Glutamatergic neuron (in vitro differentiated cells): ENCODE data around the gene NFKBIA. TPM values are rescaled to one million over a fixed set of nuclear protein-coding genes. Genes with fewer than 3 reads are reported as not detected.
"Not testable (repeated sequence)": the region's sequence is repeated elsewhere in the genome, so short reads cannot be mapped to it uniquely, and the experiment has no call there.

ENCODE experiments used
- DNase-seq: peaks from one replicate; pipeline ENCODE4 v3.0.0; 2022
- H3K27ac Mint-ChIP-seq: one replicate; pipeline ENCODE4 v1.8.0; 2020; ENCODE audit warnings: mild to moderate bottlenecking, mixed read lengths, inconsistent platforms; ENCODE audit not compliant: unreplicated experiment
- H3K27me3 Mint-ChIP-seq: one replicate; pipeline ENCODE4 v1.8.0; 2020; ENCODE audit warnings: mild to moderate bottlenecking, moderate library complexity, mixed read lengths, inconsistent platforms; ENCODE audit not compliant: unreplicated experiment
- H3K36me3 Mint-ChIP-seq: one replicate; pipeline ENCODE4 v1.8.0; 2020; ENCODE audit warnings: mild to moderate bottlenecking, mixed read lengths, inconsistent platforms; ENCODE audit not compliant: unreplicated experiment
- H3K4me1 Mint-ChIP-seq: one replicate; pipeline ENCODE4 v1.8.0; 2020; ENCODE audit warnings: mild to moderate bottlenecking, low read depth, mixed read lengths, inconsistent platforms; ENCODE audit not compliant: unreplicated experiment
- H3K4me3 Mint-ChIP-seq: one replicate; pipeline ENCODE4 v1.8.0; 2020; ENCODE audit warnings: mild to moderate bottlenecking, mixed read lengths, inconsistent platforms; ENCODE audit not compliant: unreplicated experiment
- H3K9me3 Mint-ChIP-seq: one replicate; pipeline ENCODE4 v1.8.0; 2020; ENCODE audit warnings: mild to moderate bottlenecking, moderate library complexity, mixed read lengths, inconsistent platforms; ENCODE audit not compliant: unreplicated experiment
- total RNA-seq: library from RNA; stranded (reverse); fragmentation: NEBNext Ultra II Directional; extraction: Animal tissue kit (Norgen Biotek cat#: 25700); gene quantifications from one replicate; pipeline ENCODE4 v1.2.1, GENCODE V29; 2021; ENCODE audit not compliant: unreplicated experiment
- TF ChIP-seq, protein P1 (sequence below): fragments of 200-600 bp; sonication (generic); IDR thresholded peaks from one replicate; pipeline ENCODE4 v1.5.0; 2021; ENCODE audit not compliant: partially characterized antibody, unreplicated experiment

NFKBIA gene
- total RNA-seq, 1 donor from 2014 or later = 20.1 TPM

DNA sequence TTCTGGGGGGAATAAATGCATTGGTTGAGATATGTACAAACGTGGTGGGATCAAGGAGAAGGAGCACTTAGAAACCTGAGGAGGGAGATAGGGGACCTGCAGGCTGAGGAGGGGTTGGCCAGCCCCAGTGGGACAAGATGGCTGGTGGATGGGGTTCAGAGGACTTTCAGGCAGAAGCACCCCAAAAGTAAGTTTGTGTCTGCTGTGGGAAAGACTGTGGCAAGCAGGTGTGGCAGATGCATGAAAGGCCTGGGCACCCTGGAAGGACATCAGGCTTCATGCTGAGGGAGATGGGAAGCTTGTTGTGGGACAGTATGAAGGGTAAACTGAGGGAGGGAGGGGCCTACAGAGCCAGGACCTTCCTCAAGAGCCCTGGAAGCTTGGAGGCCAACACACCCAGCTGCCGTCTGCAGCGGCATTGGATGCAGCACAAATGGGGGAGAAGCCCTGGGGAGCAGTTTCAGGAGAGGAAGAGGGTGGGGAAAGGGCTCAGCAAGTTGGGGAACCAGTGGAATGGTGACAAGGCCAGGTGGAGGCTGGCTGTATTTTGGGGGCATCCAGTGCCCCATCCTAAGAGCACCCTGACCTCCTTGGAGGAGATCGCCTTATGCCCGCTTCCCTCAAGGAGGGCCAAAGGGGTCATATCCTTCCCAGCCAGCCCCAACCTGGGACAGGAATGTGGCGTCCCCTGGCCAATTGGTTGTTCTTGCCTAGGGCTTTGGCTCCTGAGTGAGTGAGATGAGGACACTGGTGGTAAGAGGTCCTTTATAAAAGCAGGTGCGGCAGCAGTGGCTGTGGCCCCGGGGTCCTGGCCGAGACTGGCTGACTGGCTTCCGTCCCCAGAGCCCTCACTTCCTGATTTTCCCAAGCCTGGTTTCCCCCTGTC is 20.7 kb downstream of the NFKBIA start:
- TF ChIP-seq, protein P1, sequence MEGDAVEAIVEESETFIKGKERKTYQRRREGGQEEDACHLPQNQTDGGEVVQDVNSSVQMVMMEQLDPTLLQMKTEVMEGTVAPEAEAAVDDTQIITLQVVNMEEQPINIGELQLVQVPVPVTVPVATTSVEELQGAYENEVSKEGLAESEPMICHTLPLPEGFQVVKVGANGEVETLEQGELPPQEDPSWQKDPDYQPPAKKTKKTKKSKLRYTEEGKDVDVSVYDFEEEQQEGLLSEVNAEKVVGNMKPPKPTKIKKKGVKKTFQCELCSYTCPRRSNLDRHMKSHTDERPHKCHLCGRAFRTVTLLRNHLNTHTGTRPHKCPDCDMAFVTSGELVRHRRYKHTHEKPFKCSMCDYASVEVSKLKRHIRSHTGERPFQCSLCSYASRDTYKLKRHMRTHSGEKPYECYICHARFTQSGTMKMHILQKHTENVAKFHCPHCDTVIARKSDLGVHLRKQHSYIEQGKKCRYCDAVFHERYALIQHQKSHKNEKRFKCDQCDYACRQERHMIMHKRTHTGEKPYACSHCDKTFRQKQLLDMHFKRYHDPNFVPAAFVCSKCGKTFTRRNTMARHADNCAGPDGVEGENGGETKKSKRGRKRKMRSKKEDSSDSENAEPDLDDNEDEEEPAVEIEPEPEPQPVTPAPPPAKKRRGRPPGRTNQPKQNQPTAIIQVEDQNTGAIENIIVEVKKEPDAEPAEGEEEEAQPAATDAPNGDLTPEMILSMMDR = no peak
- DNase-seq = no peak
- H3K27ac Mint-ChIP-seq = no peak overlapping the region
- H3K9me3 Mint-ChIP-seq = peaks cover 4% of the 10 kb centered on the region
- no peak overlapping the region for H3K4me3 Mint-ChIP-seq
- peaks cover 13% of the 10 kb centered on the region for H3K4me1 Mint-ChIP-seq
- no peaks in the 10 kb centered on the region for H3K36me3 Mint-ChIP-seq
- no peaks in the 10 kb centered on the region for H3K27me3 Mint-ChIP-seq

DNA sequence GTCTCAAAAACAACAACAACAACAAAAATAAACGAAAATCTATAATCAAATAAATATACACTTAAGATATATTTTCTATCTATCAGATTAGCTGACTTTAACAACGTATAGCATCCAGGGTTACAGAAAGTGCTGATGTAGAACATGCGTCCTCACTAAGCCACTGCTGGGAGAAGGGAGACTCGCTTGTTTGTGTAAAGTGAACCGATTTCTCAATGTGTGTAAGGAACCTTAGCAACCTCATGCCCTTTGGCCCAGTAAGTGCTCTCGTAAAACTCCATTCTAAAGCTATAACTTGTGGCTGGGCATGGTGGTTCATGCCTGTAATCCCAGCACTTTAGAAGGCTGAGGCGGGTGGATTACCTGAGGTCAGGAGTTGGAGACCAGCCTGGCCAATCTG is 23.8 kb downstream of the NFKBIA start:
- Mint-ChIP-seq H3K9me3 (no peaks in the 10 kb centered on the region), H3K27ac (no peak overlapping the region), H3K4me3 (no peak overlapping the region)

DNA sequence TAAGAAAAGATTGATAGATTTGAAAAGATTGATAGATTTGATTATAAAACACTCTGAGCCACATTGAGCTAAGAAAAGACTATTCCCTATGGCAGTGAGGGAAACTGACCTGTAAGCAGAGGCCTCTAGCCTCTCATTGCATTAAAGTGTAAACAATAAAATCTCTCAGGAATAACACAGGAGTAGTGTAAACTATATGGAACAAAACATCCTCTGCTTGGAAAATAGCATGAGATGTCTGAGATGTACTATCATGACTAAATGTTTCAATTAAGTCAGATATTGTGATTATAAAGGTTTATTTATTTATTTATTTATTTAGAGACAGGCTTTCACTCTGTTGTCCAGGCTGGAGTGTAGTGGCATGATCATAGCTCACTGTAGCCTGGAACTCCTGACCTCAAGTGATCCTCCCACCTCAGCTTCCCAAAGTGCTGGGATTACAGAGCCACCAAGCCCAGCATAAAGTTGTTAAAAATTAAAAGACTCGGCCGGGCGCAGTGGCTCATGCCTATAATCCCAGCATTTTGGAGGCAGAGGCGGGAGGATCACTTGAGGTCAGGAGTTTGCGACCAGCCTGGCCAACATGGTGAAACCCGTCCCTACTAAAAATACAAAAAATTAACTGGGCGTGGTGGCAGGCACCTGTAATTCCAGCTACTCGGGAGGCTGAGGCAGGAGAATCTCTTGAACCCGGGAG is 25.2 kb downstream of the NFKBIA start:
- H3K27me3 Mint-ChIP-seq, H3K36me3 Mint-ChIP-seq, H3K27ac Mint-ChIP-seq, H3K4me3 Mint-ChIP-seq, H3K4me1 Mint-ChIP-seq, H3K9me3 Mint-ChIP-seq, DNase-seq: not testable (repeated sequence)

More for the DNA sequence above, 23.8 kb downstream of the NFKBIA start:
- Mint-ChIP-seq H3K36me3 (no peaks in the 10 kb centered on the region), H3K27me3 (no peaks in the 10 kb centered on the region), H3K4me1 (peaks cover 2% of the 10 kb centered on the region)
- TF ChIP-seq, protein P1 = no peak
- no peak for DNase-seq

DNA sequence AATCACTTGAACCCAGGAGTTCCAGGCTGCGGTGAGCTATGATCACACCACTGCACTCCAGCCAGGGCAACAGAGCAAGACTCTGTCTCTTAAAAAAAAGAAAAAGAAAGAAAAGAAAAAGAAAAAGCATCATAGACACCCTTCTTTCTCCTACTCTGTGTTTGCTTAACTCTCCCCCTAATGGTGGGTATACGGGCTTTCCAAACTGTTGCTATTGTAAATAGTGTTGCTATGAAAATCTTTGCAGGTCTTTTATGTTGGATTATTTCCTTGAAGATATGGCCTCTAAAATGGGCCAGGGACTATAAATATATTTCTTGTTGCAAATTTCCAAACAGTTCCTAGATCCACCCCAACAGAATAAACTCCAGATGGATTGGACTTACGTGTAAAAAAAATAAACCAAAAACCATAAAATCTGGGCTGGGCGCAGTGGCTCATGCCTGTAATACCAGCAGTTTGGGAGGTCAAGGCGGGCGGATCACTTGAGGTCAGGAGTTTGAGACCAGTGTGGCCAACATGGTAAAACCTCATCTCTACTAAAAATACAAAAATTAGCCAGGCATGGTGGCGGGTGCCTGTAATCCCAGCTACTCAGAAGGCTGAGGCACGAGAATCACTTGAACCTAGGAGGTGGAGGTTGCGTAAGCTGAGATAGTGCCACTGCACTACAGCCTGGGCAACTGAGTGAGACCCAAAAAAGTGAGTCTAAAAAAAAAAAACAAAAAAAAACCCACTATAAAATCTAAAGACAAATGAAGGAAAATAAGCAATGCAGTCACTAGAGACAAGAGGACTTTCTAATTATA is 25.9 kb downstream of the NFKBIA start:
- no peaks in the 10 kb centered on the region for H3K4me1 Mint-ChIP-seq
- no peaks in the 10 kb centered on the region for H3K36me3 Mint-ChIP-seq
- DNase-seq = no peak
- H3K4me3 Mint-ChIP-seq = no peak overlapping the region
- TF ChIP-seq, protein P1 = no peak
- no peaks in the 10 kb centered on the region for H3K9me3 Mint-ChIP-seq
- H3K27me3 Mint-ChIP-seq = no peaks in the 10 kb centered on the region
- H3K27ac Mint-ChIP-seq = no peak overlapping the region

DNA sequence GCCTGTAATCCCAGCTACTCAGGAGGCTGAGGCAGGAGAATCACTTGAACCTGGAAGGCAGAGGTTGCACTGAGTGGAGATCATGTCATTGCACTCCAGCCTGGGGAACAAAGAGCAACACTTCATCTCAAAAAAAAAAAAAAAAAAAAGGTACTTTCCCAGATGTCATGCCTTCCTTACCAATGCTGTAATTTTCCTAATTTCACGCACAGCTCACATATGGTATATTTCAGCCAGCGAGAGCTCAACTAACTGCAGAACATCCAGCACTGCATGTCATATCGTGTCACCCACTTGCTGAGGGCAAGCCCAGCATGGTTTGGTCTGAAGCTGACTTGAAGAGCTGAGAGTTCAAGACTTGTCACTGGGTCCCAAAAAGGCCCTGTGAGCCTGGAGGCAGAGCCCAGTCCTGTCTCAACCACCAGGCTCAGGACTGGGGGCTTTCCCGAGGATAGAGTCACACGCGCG is 29.0 kb downstream of the NFKBIA start:
- Mint-ChIP-seq H3K4me1 (no peaks in the 10 kb centered on the region), H3K4me3 (no peak overlapping the region)

More for the DNA sequence above, 29.0 kb downstream of the NFKBIA start:
- TF ChIP-seq, protein P1 = no peak
- Mint-ChIP-seq H3K27me3 (no peaks in the 10 kb centered on the region), H3K36me3 (peaks cover 4% of the 10 kb centered on the region), H3K9me3 (no peaks in the 10 kb centered on the region), H3K27ac (no peak overlapping the region)
- DNase-seq = no peak
